ENCODE results near the gene NRIP3.
"Not testable (repeated sequence)": the region's sequence is repeated elsewhere in the genome, so short reads cannot be mapped to it uniquely, and the experiment has no call there.

NRIP3 gene

DNA sequence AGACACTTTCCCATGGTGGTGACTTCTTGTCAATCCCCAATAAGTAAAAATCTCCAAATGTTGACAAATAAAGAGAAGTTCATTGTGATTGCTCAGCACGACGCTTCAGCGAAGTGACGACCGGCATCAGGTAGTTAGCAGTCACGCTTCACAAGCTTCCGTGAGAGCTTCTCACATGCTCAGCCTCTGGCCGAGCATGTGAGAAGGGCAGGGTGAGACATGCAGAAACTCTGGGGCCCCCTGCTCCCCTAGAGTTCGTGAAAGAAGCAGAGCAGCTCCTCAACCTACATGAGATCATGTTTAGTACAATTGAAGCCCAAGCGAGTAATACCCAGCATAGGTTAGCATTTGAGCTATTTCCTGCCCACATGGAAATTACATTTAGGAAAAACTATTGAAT, 66.6 kb downstream of the NRIP3 start:
- in situ Hi-C loops (cut with HindIII; ENCODE audit: low sequenced_read_pairs): no loop called here
- no peak for TF ChIP-seq CTCF (IDR thresholded peaks at IDR 0.05; ENCODE audit: low read depth, low read length)
- H3K4me3 ChIP-seq (ENCODE audit: low read depth, low read length): no peak overlapping the region
- no peak for DNase-seq (ENCODE audit: low read depth, low spot score)

GRCh38 chr11:8935789-8936188, 68.0 kb downstream of the NRIP3 start:
- in situ Hi-C loops (cut with HindIII; ENCODE audit: low sequenced_read_pairs); H3K4me3 ChIP-seq (ENCODE audit: low read depth, low read length); DNase-seq (ENCODE audit: low read depth, low spot score): not testable (repeated sequence)

GRCh38 chr11:8934742-8935488, 68.9 kb downstream of the NRIP3 start:
- no peak overlapping the region for H3K4me3 ChIP-seq (ENCODE audit: low read depth, low read length)
- in situ Hi-C loops (cut with HindIII; ENCODE audit: low sequenced_read_pairs): no loop called here
- DNase-seq (ENCODE audit: low read depth, low spot score): peak; percentile 46

DNA sequence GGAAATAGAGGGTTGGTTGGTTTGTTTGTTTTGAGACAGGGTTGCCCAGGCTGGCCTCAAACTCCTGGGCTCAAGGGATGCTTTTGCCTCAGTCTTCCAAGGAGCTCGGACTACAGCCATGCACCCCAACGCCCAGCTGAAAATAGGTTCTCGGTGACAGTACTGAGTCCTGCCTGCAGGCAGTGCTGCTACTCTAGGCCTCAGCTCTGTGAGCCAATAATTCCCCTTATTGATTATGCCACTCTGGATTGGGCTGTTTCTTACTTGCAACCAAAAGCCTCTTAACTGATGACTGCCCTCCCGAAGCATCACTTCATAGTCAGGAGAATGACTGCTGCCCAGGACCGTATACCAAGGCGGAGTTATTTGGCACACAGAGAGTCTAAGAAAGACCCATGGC, 69.9 kb downstream of the NRIP3 start:
- DNase-seq (ENCODE audit: low read depth, low spot score): no peak
- in situ Hi-C loops (cut with HindIII; ENCODE audit: low sequenced_read_pairs): no loop called here
- H3K4me3 ChIP-seq (ENCODE audit: low read depth, low read length): no peak overlapping the region
- peak; percentile 18 for TF ChIP-seq CTCF (IDR thresholded peaks at IDR 0.05; ENCODE audit: low read depth, low read length)

More at GRCh38 chr11:8934742-8935488, 68.9 kb downstream of the NRIP3 start:
- no peak for TF ChIP-seq CTCF (IDR thresholded peaks at IDR 0.05; ENCODE audit: low read depth, low read length)

DNA sequence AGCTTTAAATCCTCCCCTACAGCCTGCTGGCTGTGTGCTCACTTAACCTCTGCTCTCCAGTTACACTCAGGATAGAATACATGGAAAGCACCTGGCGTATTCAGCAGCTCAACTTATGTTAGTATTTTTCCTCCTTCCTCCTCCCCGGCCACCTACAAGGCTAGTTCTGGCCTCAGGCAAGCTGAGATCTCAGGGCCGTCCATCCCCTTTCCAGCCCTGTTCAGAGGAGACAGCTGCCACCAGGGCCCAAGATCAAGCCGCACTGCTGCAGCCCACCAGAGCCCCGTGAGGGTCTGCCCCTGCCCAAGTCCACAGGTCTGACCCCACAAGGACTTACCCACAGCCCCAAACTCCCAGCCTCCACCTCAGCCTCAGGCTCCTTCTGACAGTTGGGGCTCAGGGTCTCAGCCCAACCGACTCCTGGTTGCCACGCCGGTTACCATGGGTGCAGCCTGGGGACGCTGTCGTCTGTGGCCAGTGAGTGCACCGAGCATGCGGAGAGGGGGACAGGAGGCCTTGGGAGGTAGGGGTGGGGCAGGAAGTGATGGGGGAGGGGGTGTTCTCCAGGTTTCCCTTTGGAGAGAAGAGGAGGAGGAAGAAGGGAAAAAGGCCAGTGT, 71.1 kb downstream of the NRIP3 start, which contains the start of gene C11orf16:
TSS of gene C11orf16 (minus strand) at position 384 of the 617 bp plus-strand sequence. CDS start 639 bp downstream, outside the sequence.
- in situ Hi-C loops (cut with HindIII; ENCODE audit: low sequenced_read_pairs): no loop called here
- no peak for DNase-seq (ENCODE audit: low read depth, low spot score)
- no peak for TF ChIP-seq CTCF (IDR thresholded peaks at IDR 0.05; ENCODE audit: low read depth, low read length)
- H3K4me3 ChIP-seq (ENCODE audit: low read depth, low read length): no peak within 1 kb of the TSS
